ENCODE measurements around the gene INSIG1. TPM values are rescaled to one million over a fixed set of nuclear protein-coding genes. Genes with fewer than 3 reads are reported as not detected.
A peak's percentile ranks its signal among the peaks of the same experiment; 100 is the strongest.

The INSIG1 gene
- total RNA-seq, 1 experiment from 2014 or later = 45.7 TPM

DNA sequence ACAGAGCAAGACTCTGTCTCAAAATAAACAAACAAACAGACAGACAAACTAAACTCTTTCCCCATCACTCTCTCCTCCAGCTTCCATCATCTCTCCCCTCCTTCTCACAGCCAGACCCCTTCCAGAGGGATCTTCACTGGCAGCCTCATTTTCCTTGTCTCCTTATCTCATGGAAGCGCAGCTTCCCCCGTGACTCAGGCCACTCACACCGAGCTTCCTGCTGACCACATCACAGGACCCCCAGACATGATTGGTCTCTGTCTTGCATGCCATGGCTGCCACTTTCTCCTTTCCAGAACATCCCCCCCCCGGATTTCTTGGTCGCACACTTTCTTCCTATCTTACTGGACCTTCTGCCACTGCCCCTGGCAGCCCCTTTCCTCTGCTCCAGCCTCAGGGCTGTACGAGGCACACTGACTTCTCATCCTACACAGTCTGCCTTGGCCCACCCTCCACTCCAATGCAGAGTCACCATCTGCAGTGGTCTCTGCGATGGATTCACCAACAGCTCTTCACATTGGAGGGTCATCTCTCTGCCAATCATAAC, 4.9 kb upstream of the INSIG1 start:
- Histone ChIP-seq H3K27me3 (no peaks in the 10 kb centered on the region), H3K4me3 (no peak overlapping the region), H3K9me3 (no peaks in the 10 kb centered on the region), H3K36me3 (no peaks in the 10 kb centered on the region)
- DNase-seq = no peak

DNA sequence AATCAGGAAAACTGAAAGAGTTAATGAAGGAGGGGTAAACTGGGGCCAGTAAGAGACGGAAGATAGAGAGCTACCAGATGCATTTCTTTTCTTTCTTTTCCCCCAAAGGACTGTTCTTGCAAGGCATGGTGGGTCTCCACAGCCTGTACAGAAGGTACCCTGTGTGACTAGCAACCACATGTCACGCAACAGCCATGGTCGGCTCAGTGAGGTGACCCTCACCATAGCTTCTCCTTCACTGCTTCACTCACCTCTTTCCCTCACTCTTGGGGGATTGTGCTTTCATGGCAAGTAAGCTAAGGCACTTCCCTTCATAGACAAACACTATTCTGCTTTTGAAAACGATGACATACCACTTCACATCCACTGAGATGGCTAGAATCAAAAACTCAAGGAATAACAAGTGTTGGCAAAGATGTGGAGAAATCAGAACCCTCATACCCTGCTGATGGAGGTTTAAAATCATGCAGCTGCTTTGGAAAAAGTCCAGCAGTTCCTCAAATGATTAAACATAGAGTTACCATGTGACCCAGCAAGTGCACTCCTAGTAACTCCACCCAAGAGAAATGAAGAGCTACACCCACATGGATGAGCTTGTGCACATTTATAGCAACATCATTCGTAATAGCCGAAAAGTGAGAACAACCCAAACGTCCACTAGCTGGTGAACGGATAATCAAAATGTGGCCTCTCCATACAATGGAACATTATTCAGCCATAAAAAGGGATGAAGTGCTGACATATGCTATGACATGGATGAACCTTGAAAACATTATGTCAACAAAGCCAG, 3.8 kb upstream of the INSIG1 start:
- DNase-seq = no peak
- no peaks in the 10 kb centered on the region for H3K9me3 ChIP-seq
- no peak overlapping the region for H3K4me3 ChIP-seq
- H3K36me3 ChIP-seq = no peaks in the 10 kb centered on the region
- no peaks in the 10 kb centered on the region for H3K27me3 ChIP-seq

DNA sequence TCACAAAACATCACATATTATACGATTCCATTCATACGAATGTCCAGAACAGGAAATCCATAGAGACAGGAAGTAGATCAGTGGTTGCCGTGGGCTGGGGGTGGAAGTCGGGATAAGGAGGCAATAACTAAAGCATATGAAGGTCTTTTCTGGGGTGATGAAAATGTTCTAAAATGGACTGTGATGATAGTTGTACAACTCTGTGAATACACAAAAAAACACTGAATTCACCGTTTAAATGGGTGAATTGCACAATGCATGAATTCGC, 3.2 kb upstream of the INSIG1 start:
- no peaks in the 10 kb centered on the region for H3K27me3 ChIP-seq
- no peak overlapping the region for H3K4me3 ChIP-seq
- no peaks in the 10 kb centered on the region for H3K36me3 ChIP-seq
- DNase-seq = no peak
- no peaks in the 10 kb centered on the region for H3K9me3 ChIP-seq

DNA sequence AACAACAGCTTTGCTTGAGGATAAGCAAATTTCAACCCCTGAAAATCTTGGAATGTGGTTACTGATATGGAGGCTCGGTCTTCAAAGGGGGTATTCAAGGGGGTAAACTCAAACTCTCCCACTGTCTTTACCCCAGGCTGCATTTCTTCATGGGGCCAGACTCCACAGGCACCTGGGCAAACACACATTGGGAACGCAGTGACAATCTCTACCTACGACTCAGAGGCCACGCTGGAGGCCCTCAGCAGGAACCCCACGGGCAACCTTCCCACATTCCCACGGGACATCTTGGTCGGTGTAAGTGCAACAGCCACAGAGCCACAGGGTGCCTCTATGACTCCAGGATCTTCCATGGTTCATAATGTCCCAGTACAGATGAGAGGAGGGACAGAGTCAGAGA, 2.2 kb upstream of the INSIG1 start:
- Histone ChIP-seq H3K4me3 (no peak overlapping the region), H3K9me3 (no peaks in the 10 kb centered on the region), H3K36me3 (no peaks in the 10 kb centered on the region), H3K27me3 (no peaks in the 10 kb centered on the region)
- DNase-seq = no peak

DNA sequence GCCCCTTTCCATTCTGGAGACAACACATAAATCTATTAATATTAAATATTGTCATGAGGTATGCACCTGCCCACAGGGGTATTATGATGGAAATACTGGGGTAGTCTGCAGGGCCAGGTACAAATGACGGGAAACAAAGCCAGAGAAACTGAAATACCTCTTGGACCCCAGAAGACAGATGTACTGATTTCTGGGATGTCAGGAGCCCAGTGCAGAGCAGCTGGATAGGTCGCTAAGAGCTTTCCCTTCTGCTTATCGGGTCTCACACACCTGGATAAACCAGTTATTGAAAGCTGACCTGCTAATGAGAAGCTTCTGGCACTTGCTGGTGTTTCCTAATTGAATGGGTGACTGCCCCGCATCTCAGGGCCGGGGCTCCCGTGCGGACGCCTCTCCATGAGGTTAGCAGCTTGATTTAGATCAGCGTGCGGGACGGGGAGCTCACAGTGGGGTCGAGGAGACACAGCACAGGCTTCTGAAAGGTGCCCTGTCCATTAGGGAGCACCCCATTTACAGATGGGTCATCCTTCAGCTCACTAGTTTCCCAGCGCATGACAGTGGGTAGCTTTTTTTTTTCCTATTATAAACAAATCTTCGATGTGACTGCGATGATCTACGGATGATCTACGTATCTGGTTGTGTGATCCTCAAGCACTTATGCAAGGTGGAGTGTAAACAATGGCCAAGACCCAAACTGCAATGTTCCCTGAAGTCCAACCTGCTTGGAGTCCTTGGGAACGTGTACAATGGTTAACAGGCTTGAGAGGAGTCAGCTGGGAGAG, 1.5 kb upstream of the INSIG1 start:
- DNase-seq = no peak

DNA sequence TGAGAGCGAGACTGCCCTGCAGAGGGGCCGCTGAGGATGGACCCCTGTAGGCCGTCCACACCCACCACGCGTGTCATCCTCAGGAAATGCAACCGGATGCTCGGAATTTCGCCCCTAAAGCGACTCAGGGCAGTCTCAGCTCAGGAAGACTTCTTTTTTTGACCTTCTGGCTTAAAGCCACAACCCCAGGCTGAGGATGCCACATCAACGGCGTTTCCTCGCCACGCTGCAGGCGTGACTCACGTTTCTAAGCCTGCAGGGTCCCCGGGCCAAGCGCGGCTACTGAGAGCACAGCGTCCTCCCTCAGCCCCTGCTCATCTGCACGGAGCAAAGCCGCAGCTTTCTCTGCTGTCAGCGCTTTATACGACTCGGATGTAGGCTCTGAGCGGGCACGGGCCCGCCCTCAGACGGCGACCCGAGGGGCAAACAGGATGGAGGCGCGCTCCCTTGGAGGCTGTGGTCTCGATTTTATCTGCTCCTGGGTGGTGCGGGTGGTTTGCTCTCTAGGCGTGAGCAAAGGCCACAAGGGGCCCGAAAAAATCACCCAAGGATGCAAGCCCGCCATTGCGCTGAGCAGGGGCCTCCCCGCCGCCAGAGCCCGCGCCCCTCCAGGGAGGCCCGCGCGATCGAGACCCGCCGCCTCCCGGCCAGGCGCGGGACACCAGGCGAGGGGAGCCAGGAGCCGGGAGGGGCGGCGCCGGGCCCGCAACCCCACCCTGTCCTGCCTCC, 726 bp upstream of the INSIG1 start:
- Histone ChIP-seq H3K36me3 (no peaks in the 10 kb centered on the region), H3K9me3 (no peaks in the 10 kb centered on the region), H3K4me3 (peak overlapping the region; percentile 55), H3K27me3 (no peaks in the 10 kb centered on the region)
- peak; percentile 84 for DNase-seq

More for the DNA sequence above, 1.5 kb upstream of the INSIG1 start:
- no peaks in the 10 kb centered on the region for H3K9me3 ChIP-seq
- H3K27me3 ChIP-seq = no peaks in the 10 kb centered on the region
- no peaks in the 10 kb centered on the region for H3K36me3 ChIP-seq
- H3K4me3 ChIP-seq = peak overlapping the region; percentile 55

DNA sequence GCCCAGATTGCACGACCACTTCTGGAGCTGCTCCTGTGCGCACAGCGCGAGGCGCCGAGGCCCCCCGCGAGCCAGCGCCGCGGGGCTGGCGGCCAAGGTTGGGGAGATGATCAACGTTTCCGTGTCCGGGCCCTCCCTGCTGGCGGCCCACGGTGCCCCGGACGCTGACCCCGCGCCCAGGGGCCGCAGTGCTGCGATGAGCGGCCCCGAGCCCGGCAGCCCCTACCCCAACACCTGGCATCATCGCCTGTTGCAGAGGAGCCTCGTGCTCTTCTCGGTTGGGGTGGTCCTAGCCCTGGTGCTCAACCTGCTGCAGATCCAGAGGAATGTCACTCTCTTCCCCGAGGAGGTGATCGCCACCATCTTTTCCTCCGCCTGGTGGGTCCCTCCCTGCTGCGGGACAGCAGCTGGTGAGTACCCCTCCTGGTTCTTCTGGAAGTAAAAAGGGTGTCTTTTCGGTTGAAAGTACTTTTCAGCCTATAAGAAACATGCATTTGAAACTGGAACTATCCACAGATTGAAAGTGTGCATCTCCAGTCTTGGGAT, 683 bp downstream of the INSIG1 start:
- peak overlapping the region; percentile 54 for H3K4me3 ChIP-seq
- no peaks in the 10 kb centered on the region for H3K9me3 ChIP-seq
- peak; percentile 13 for DNase-seq
- no peaks in the 10 kb centered on the region; the same call in 1 of the 2 replicates for H3K36me3 ChIP-seq
- no peaks in the 10 kb centered on the region for H3K27me3 ChIP-seq

DNA sequence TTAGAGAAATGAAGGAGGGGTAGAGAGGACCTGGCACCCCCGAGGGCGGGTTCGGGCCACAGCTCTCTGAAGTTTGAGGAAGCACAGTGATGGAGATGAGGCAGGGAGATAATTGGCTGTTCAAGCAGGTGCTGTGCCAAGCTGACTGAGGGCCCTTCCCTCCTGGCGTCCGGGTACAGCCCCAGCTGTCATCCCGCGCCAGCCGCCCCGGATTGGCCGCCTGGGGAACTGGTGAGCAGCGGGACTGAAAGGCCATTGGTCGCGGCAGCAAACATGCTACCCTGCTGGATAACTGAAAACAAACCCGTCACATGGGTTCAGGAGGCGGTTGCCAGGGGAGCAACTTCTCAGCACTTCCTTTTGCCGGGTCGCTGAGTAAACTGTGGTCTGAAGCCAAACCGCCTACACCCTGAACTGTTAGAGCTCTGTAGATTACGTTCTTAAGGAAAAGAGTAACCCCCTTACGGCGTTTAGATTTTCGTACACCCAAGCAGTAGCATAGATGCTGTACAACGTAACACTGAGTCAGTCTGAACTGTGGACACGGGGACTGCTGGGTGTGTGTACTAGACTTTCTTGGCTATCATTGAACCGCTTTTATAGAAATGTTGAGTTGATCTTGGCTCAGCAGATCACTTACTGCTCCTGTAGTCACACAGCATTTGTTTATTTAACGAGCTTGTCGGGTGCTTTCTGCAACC, 1.3 kb downstream of the INSIG1 start:
- Histone ChIP-seq H3K36me3 (no peaks in the 10 kb centered on the region; the same call in 1 of the 2 replicates), H3K4me3 (peak overlapping the region; percentile 54), H3K9me3 (no peaks in the 10 kb centered on the region), H3K27me3 (no peaks in the 10 kb centered on the region)
- peak; percentile 96 for DNase-seq

DNA sequence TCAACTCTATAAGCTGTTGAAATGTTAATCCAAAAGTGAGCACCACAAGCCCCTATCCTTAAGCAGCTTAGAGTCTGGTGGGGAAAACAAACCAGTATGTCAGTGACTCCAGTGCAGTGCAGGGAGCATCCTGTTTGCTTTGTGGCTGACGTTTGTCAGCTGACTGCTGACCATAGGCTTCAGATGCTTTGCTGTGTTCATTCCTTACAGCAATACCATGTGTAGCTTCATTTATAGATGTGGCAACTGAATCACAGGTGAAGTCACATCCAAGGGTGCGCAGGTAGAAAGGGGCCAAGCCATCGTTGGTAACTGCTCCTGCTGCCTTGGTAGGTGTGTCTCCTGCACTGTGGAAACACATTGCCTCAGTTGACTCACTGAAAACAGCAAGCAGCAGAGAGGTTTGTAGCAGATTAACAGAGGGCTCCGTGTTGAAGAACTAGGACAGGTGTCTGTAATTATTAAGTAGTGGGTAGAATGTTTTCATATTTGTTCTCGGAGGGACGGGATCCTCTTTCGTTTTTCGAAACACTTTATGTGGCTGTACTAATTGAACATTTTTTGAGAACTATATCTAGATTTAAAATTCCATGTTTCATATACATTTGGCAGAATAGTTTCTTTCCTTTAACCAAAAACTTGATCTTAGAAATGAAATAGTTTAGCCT, 2.0 kb downstream of the INSIG1 start:
- no peaks in the 10 kb centered on the region for H3K27me3 ChIP-seq
- H3K4me3 ChIP-seq = peak overlapping the region; percentile 54
- no peaks in the 10 kb centered on the region; the same call in 1 of the 2 replicates for H3K36me3 ChIP-seq
- no peaks in the 10 kb centered on the region for H3K9me3 ChIP-seq
- no peak for DNase-seq

DNA sequence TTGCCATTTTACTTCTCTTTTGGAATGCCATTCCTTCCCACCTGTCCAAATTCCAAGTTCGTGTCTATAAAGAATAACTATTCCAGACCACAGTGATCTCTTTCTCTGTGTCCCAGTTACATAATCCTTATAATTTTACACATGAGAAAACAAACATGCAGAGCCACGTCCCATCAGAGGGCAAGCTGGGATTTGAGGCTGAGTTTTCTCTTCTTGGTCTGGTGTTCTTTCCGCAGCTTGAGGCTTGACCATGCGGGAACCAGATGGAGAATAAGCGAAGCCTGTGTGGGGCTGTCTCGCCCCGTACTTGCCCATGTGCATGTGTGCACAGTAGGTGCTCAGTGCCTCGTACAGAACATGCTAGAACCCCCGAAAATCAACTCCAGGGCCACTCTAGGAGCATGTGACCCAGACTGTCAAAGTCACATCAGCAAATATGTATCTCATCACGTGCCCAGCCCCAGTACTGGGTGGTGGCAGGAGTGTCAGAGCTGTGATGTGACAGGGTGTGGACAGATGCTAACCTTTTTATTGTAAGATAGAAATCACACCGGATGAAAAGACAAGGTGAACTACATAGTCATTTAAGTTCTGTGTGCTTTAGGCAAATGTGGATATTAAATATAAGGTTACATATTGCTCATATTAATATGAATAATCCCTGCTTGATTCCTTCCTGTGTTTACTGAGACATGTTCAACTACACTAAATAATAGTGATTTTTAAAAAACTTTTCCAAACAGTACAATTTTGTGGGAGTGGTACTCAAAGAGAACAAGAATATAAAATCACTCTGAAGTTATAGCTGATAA, 3.2 kb downstream of the INSIG1 start:
- Histone ChIP-seq H3K27me3 (no peaks in the 10 kb centered on the region), H3K36me3 (no peaks in the 10 kb centered on the region; the same call in 1 of the 2 replicates), H3K9me3 (no peaks in the 10 kb centered on the region), H3K4me3 (no peak overlapping the region)
- no peak for DNase-seq

DNA sequence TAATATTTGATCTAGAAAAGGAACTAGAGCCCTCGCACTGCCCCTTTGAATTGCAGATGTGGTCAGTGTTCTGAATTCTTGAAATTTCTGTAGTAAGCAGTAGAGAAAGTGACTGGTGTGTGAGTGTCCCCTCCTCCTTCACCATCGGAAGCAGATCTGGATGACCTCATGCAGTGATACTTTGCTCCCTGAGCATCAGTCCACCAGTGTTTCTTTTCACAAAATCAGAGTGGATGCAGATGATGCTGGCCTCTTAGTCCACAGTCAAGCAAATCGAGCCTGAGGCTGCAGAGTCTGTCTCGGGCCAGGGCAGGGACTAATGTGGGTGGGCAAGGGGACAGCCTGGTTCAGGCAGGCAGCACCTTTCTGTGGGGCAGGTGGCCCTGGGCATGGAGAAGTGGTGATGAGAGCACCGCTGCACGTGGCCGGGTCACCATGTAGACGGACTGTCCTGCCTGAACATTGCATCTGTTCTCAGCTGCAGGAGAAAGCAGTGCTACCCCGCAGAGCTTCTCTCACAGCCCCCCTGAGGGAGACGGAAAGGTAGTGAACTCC, 5.4 kb downstream of the INSIG1 start:
- Histone ChIP-seq H3K4me3 (no peak overlapping the region), H3K27me3 (no peaks in the 10 kb centered on the region), H3K36me3 (no peaks in the 10 kb centered on the region; the same call in 1 of the 2 replicates), H3K9me3 (no peaks in the 10 kb centered on the region)
- no peak for DNase-seq

DNA sequence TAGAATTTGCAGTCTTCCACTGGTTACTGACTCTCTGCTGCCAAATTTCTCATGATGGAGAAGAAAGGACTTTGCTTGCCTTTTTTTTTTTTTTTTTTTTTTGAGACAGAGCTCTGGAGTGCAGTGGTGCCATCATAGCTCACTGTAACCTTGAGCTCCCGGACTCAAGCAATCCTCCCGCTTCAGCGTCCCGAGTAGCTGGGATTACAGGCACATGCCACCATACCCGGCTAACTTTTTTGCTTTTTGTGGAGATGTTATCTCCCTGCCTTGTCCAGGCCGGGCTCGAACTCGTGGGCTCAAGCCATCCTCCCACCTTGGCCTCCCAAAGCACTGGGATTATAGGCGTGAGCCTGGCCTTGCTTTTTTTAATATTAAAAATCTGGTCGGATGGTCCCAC, 6.2 kb downstream of the INSIG1 start:
- Histone ChIP-seq H3K36me3 (no peaks in the 10 kb centered on the region; the same call in 1 of the 2 replicates), H3K27me3 (no peaks in the 10 kb centered on the region), H3K4me3 (no peak overlapping the region), H3K9me3 (no peaks in the 10 kb centered on the region)
- DNase-seq = no peak

DNA sequence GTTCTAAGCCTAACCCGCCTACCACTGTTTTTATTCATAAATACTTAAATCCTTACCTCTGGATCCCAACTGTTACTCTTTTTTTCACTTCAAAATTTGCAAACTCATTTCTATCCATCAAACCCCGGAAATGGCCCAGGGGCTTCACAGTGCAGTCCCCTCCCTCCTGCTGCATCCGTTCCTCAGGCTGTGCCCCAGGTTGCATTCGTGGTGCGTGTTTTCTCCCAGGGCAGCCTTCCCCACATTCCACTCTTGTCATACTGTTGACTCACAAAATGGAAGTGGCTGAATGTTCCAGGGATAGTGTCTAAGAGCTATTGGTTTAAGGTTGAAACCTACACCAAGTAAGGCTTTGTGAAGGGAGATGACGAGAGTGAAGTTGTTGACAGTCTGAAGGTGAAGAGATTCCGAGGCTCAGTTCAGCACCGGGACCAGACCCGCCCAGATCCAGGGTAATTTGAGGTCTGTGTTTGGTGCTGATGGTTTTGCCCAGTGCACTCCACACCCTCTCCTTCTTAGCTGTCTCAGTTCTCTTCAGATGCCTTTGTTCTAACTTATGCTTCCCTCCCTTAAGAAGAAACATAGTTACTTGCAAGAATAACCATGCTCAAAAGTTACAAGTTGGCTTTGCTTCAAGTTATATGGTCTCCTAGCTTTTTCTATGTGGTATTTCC, 7.7 kb downstream of the INSIG1 start:
- Histone ChIP-seq H3K27me3 (no peaks in the 10 kb centered on the region), H3K36me3 (no peaks in the 10 kb centered on the region; the same call in 1 of the 2 replicates), H3K9me3 (no peaks in the 10 kb centered on the region), H3K4me3 (no peak overlapping the region)
- DNase-seq = no peak

DNA sequence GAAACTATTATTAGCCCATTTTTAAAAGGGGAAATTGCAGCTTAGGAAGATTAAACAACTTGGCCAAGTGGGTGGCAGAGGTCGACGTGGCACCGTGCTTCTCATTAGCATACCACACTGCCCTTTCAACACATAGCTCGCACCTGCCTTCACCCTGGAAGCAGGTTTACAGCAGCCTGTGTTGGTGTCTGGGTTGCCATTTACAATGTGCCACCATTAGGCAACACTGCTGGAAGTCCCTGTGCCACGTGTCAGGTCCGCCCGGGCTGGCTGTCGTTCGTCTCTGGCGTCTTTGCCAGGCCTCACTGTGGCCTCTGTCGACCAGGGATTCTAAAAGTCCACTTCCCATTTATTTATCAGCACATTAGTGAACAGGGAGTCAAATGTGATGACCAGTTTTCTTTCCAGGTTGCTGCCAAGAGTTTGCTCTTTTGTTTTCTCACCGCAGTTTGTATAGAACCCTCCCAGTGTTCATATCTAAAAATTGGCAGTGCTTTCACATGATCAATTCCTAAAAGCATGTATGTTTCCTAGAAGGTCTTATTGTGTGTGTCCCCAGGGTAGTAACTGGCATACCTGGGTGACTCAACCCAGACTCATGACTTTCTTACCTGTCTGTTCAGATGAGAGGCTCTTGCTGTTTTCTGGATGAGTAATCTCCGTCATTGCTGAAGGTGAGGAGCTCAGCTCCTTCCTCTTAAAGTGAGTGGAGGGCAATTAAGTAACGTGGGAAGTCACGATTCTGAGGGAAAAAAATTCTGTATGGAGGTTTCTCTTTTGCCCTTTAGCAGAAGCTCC, 9.2 kb downstream of the INSIG1 start:
- DNase-seq = no peak

More for the DNA sequence above, 9.2 kb downstream of the INSIG1 start:
- Histone ChIP-seq H3K4me3 (no peak overlapping the region), H3K27me3 (no peaks in the 10 kb centered on the region), H3K36me3 (no peaks in the 10 kb centered on the region; the same call in 1 of the 2 replicates), H3K9me3 (no peaks in the 10 kb centered on the region)
